H1 (cell line): ENCODE results near the gene ELOA. TPM values are rescaled to one million over a fixed set of nuclear protein-coding genes. Genes with fewer than 3 reads are reported as not detected.

ENCODE experiments used
- CTCF ChIA-PET: fragments of 300-600 bp; sonication (Branson Sonifier 250); formaldehyde crosslinking; loops from one replicate; lab custom pipeline; 2021; ENCODE audit not compliant: partially characterized antibody; lab: Charles Lee
- POLR2A ChIA-PET: fragments of 300-600 bp; sonication (Branson Sonifier 250); formaldehyde crosslinking; loops from one replicate; lab custom pipeline; 2021; ENCODE audit warnings: inconsistent platforms; ENCODE audit not compliant: partially characterized antibody; lab: Charles Lee
- DNase-seq, 2 experiments: peaks; one replicate each; pipeline versions ENCODE4 v3.0.0 to v3.0.0-alpha.2; 2010 to 2022; ENCODE audit warnings: low spot score in 2 of 2, low read depth in 1 of 2, mixed read lengths in 1 of 2
- FAIRE-seq: peaks from 2 replicates; lab custom pipeline; 2011; peaks lifted over from hg19 to GRCh38; lab: Jason Lieb, UNC
- H2AFZ ChIP-seq: 2 replicates; pipeline ENCODE4 v1.8.1; 2012; ENCODE audit warnings: low read length, inconsistent platforms
- H2AK5ac ChIP-seq: 2 replicates; pipeline ENCODE4 v1.6.1; 2013; ENCODE audit warnings: low read depth, low read length
- H2BK120ac ChIP-seq: replicated peaks from 2 replicates; pipeline ENCODE3; 2013; ENCODE audit warnings: low read depth, low read length, inconsistent platforms
- H2BK12ac ChIP-seq: 2 replicates; pipeline ENCODE4 v1.6.1; 2013; ENCODE audit warnings: low read depth, low read length
- H2BK15ac ChIP-seq: 2 replicates; pipeline ENCODE4 v1.6.1; 2013; ENCODE audit warnings: low read length
- H2BK20ac ChIP-seq: 2 replicates; pipeline ENCODE4 v1.6.1; 2013; ENCODE audit warnings: low read length
- H2BK5ac ChIP-seq: 2 replicates; pipeline ENCODE4 v1.6.1; 2013; ENCODE audit warnings: low read depth, low read length
- H3K14ac ChIP-seq: 2 replicates; pipeline ENCODE4 v1.6.1; 2013; ENCODE audit warnings: inconsistent platforms; ENCODE audit not compliant: insufficient read length
- H3K18ac ChIP-seq: 2 replicates; pipeline ENCODE4 v1.6.1; 2013; ENCODE audit warnings: low read length; ENCODE audit errors: extremely low read depth
- H3K23ac ChIP-seq: 2 replicates; pipeline ENCODE4 v1.6.1; 2013; ENCODE audit warnings: inconsistent platforms; ENCODE audit not compliant: insufficient read length
- H3K23me2 ChIP-seq: 2 replicates; pipeline ENCODE4 v1.6.1; 2013; ENCODE audit warnings: low read depth, low read length
- H3K27ac ChIP-seq: 2 replicates; pipeline ENCODE4 v1.6.1; 2011; ENCODE audit warnings: low read depth, low read length, inconsistent platforms
- H3K27me3 ChIP-seq, 4 experiments: replicated peaks in 1 of 4; 1 replicate in 1 of 4; 2 replicates in 3 of 4; pipeline versions ENCODE4 v1.6.1 to v1.8.1; 2011 to 2013; ENCODE audit warnings: low read length in 3 of 4, mild to moderate bottlenecking in 3 of 4, inconsistent platforms in 2 of 4, mixed read lengths in 2 of 4, moderate library complexity in 1 of 4; ENCODE audit not compliant: control insufficient read depth in 3 of 4, insufficient read depth in 3 of 4; ENCODE audit errors: extremely low read depth in 1 of 4
- H3K36me3 ChIP-seq, 4 experiments: 2 replicates each; pipeline versions ENCODE4 v1.6.1 to v1.8.1; 2011 to 2013; ENCODE audit warnings: mild to moderate bottlenecking in 4 of 4, low read length in 3 of 4, moderate library complexity in 2 of 4, control low read depth in 1 of 4, inconsistent platforms in 1 of 4; ENCODE audit not compliant: insufficient read depth in 4 of 4, control insufficient read depth in 2 of 4
- H3K4ac ChIP-seq: replicated peaks from 2 replicates; pipeline ENCODE3; 2013; ENCODE audit warnings: low read length, low read depth, mixed read lengths, inconsistent platforms; ENCODE audit not compliant: insufficient read length
- H3K4me1 ChIP-seq, 4 experiments: replicated peaks in 1 of 4; 1 replicate in 1 of 4; 2 replicates in 3 of 4; pipeline versions ENCODE4 v1.6.1 to v1.8.1; 2011 to 2013; ENCODE audit warnings: low read length in 3 of 4, inconsistent platforms in 2 of 4, mixed read lengths in 1 of 4; ENCODE audit not compliant: insufficient read depth in 4 of 4, control insufficient read depth in 3 of 4
- H3K4me2 ChIP-seq, 2 experiments: 2 replicates each; pipeline versions ENCODE4 v1.6.1 to v1.8.1; 2011 to 2013; ENCODE audit warnings: low read depth in 2 of 2, low read length in 2 of 2, control low read depth in 1 of 2, inconsistent platforms in 1 of 2, mild to moderate bottlenecking in 1 of 2; ENCODE audit not compliant: insufficient read depth in 1 of 2
- H3K4me3 ChIP-seq, 4 experiments: fragments of 200-600, 300-600 bp in 1 of 4; sonication (generic), shearing (Covaris generic), sonication (Bioruptor Twin) in 1 of 4; 2 replicates each; pipeline versions ENCODE4 v1.5.1 to v1.8.1; 2011 to 2016; ENCODE audit warnings: low read length in 4 of 4, low read depth in 3 of 4, control low read depth in 2 of 4, inconsistent platforms in 2 of 4, mild to moderate bottlenecking in 2 of 4, mixed read lengths in 1 of 4, moderate library complexity in 1 of 4; ENCODE audit not compliant: insufficient read depth in 2 of 4; ENCODE audit errors: extremely low read depth in 1 of 4
- H3K56ac ChIP-seq: replicated peaks from 2 replicates; pipeline ENCODE3; 2013; ENCODE audit warnings: low read depth, mild to moderate bottlenecking, mixed read lengths, low read length, inconsistent platforms; ENCODE audit not compliant: insufficient read length
- H3K79me1 ChIP-seq: 2 replicates; pipeline ENCODE4 v1.6.1; 2013; ENCODE audit warnings: low read depth, low read length, control low read depth
- H3K79me2 ChIP-seq, 2 experiments: 2 replicates each; pipeline versions ENCODE4 v1.6.1 to v1.8.1; 2012 to 2013; ENCODE audit warnings: low read length in 2 of 2, mild to moderate bottlenecking in 2 of 2, inconsistent platforms in 1 of 2; ENCODE audit not compliant: insufficient read depth in 2 of 2, control insufficient read depth in 1 of 2
- H3K9ac ChIP-seq, 4 experiments: replicated peaks in 1 of 4; 1 replicate in 1 of 4; 2 replicates in 3 of 4; pipeline versions ENCODE4 v1.6.1 to v1.8.1; 2011 to 2013; ENCODE audit warnings: low read depth in 3 of 4, low read length in 3 of 4, control low read depth in 2 of 4, mild to moderate bottlenecking in 2 of 4, moderate library complexity in 2 of 4, inconsistent platforms in 1 of 4; ENCODE audit errors: extremely low read depth in 1 of 4
- H3K9me3 ChIP-seq, 2 experiments: 2 replicates each; pipeline versions ENCODE4 v1.6.1 to v1.8.1; 2012 to 2013; ENCODE audit warnings: mild to moderate bottlenecking in 2 of 2, moderate library complexity in 2 of 2, control low read depth in 1 of 2, inconsistent platforms in 1 of 2, low read depth in 1 of 2, low read length in 1 of 2, mixed read lengths in 1 of 2; ENCODE audit not compliant: insufficient read depth in 2 of 2
- H4K20me1 ChIP-seq, 2 experiments: replicated peaks in 1 of 2; 2 replicates each; pipeline versions ENCODE3 to v1.8.1; 2011 to 2013; ENCODE audit warnings: inconsistent platforms in 2 of 2, low read length in 2 of 2, mild to moderate bottlenecking in 1 of 2; ENCODE audit not compliant: insufficient read depth in 2 of 2, control insufficient read depth in 1 of 2
- H4K5ac ChIP-seq: 2 replicates; pipeline ENCODE4 v1.6.1; 2013; ENCODE audit warnings: low read length, low read depth, mixed read lengths, inconsistent platforms; ENCODE audit not compliant: insufficient read length
- H4K8ac ChIP-seq: 2 replicates; pipeline ENCODE4 v1.8.0; 2013; ENCODE audit warnings: mild to moderate bottlenecking, moderate library complexity, low read length, inconsistent platforms; ENCODE audit not compliant: insufficient read depth; ENCODE audit errors: extremely low read depth
- H4K91ac ChIP-seq: replicated peaks from 2 replicates; pipeline ENCODE3; 2013; ENCODE audit warnings: low read length, mixed read lengths, inconsistent platforms; ENCODE audit not compliant: insufficient read length
- CHD1 ChIP-seq: IDR thresholded peaks from 2 replicates; pipeline ENCODE4 v1.6.1; 2012; ENCODE audit warnings: low read depth, low read length, improper control_type of control experiment
- JUN ChIP-seq: IDR thresholded peaks from 2 replicates; pipeline ENCODE4 v1.6.1; 2011; ENCODE audit warnings: low read depth, mild to moderate bottlenecking, improper control_type of control experiment, low read length
- KDM4A ChIP-seq: IDR thresholded peaks from one replicate; pipeline ENCODE4 v1.7.1; 2012; ENCODE audit warnings: low read depth, mild to moderate bottlenecking, moderate library complexity, low read length, inconsistent platforms; ENCODE audit not compliant: severe bottlenecking
- POLR2AphosphoS5 ChIP-seq: IDR thresholded peaks from 2 replicates; pipeline ENCODE4 v1.6.1; 2011; ENCODE audit warnings: low read depth, low read length
- POU5F1 ChIP-seq: IDR thresholded peaks from 2 replicates; pipeline ENCODE4 v1.6.1; 2011; ENCODE audit warnings: low read depth, mild to moderate bottlenecking, low read length, moderate library complexity
- RAD21 ChIP-seq, 2 experiments: IDR thresholded peaks in 1 of 2; conservative IDR thresholded peaks in 1 of 2; 2 replicates each; pipeline ENCODE4 v1.6.1; 2011; ENCODE audit warnings: low read depth in 2 of 2, low read length in 2 of 2, improper control_type of control experiment in 1 of 2, inconsistent platforms in 1 of 2, mild to moderate bottlenecking in 1 of 2, moderate library complexity in 1 of 2
- SAP30 ChIP-seq: fragments of 300-600 bp; sonication (generic); IDR thresholded peaks from 2 replicates; pipeline ENCODE4 v1.7.1; 2012; ENCODE audit warnings: low read length, moderate library complexity, mild to moderate bottlenecking, inconsistent platforms; ENCODE audit not compliant: insufficient read depth, insufficient replicate concordance
- SIRT6 ChIP-seq: IDR thresholded peaks from one replicate; pipeline ENCODE4 v1.7.1; 2012; ENCODE audit warnings: low read length, inconsistent platforms
- SIX5 ChIP-seq: IDR thresholded peaks from 2 replicates; pipeline ENCODE4 v1.6.1; 2011; ENCODE audit warnings: mild to moderate bottlenecking, low read depth, low read length
- SP1 ChIP-seq: IDR thresholded peaks from 2 replicates; pipeline ENCODE4 v1.6.1; 2011; ENCODE audit warnings: low read depth, low read length
- SP2 ChIP-seq: IDR thresholded peaks from 2 replicates; pipeline ENCODE4 v1.6.1; 2012; ENCODE audit warnings: mild to moderate bottlenecking, low read length, inconsistent platforms
- TAF7 ChIP-seq: optimal IDR thresholded peaks from 2 replicates; pipeline ENCODE3; 2011; ENCODE audit warnings: low read depth, mild to moderate bottlenecking, inconsistent platforms, low read length, moderate library complexity, borderline replicate concordance
- TBP ChIP-seq: IDR thresholded peaks from 2 replicates; pipeline ENCODE4 v1.6.1; 2011; ENCODE audit warnings: low read depth, low read length, improper control_type of control experiment
- WGBS, 2 experiments: shearing (Covaris generic) in 1 of 2; methylation state at CpG; one replicate each; pipeline versions ENCODE4 v1.1.6 to v1.1.7; 2013 to 2015; ENCODE audit warnings: low lambda C conversion rate in 2 of 2, mixed read lengths in 2 of 2, inconsistent platforms in 1 of 2, low coverage in 1 of 2, missing lambda C conversion rate in 1 of 2; ENCODE audit not compliant: insufficient replicate concordance in 2 of 2, insufficient coverage in 1 of 2, insufficient read length in 1 of 2; ENCODE audit errors: extremely low coverage in 1 of 2, missing lambda C conversion rate in 1 of 2; 5-methylcytosine and 5-hydroxymethylcytosine counted together
- polyA plus RNA-seq, 7 experiments: library from polyadenylated mRNA; depleted of rRNA in 3 of 7; stranded (reverse) in 5 of 7; unstranded in 2 of 7; fragments of >200 nt in 5 of 7; fragments of 200-250 nt in 2 of 7; gene quantifications; 1 replicate in 5 of 7; 2 replicates in 1 of 7; 4 replicates in 1 of 7; pipeline versions ENCODE4 v1.2.1 to v1.2.3, GENCODE V29; 2011 to 2013; ENCODE audit warnings: missing spikeins in 2 of 7, mixed read lengths in 2 of 7
- total RNA-seq: library from RNA; stranded (reverse); fragmentation: NEBNext Ultra II Directional; extraction: Animal tissue kit (Norgen Biotek cat#: 25700); gene quantifications from 2 replicates; pipeline ENCODE4 v1.2.1, GENCODE V29; 2021

Gene ELOA
- total and polyA plus RNA-seq, 2 of the 8 experiments (the other 6 are each of a cell fraction or from before 2014, with no cell fraction given) = 15.7 to 61.1 TPM

DNA sequence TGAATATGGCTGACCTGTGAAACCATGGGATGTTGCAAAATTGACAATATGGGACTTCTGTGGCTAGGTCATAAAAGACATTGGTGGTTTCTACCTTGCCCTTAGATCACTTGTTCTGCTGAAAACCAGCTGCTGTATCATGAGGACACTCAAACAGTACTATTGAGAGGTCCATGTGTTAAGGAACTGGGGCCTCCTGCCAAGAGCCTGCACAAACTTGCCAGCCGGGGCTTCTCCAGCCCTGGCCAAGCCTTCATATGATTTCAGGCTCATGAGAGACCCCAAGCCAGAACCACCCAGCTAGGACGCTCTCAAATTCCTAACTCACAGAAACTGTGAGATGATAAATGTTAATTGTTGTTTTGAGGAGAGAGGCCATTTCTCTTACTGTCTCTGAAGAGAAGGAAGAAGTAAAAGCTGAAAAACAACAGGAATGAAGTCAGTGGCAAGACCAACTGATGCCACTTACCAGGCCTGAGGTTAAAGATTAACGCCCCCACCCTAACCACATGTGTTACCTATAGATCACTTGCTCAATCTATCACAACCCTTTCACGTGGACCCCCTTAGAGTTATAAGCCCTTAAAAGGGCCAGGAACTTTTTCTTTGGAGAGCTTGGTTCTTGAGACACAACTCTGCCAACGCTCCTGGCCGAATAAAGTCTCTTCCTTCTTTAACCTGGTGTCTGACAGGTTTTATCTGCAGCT is 31.1 kb downstream of the ELOA start:
- Histone ChIP-seq H2AFZ (no peak overlapping the region), H2BK15ac (no peak overlapping the region), H3K4me2 (no peak overlapping the region), H4K20me1 (peaks cover 0 to 4% of the 10 kb centered on the region in 2 experiments), H3K27me3 (no peaks in the 10 kb centered on the region), H3K4me1 (peaks cover 0 to 4% (median 3%) of the 10 kb centered on the region in 4 experiments; a peak in 3 of 7 replicates), H3K27ac (no peak overlapping the region), H2BK12ac (no peak overlapping the region), H2BK5ac (no peak overlapping the region), H3K9me3 (no peaks in the 10 kb centered on the region), H3K36me3 (peaks cover 0 to 4% (median 0%) of the 10 kb centered on the region in 4 experiments; a peak in 1 of 8 replicates), H2BK20ac (no peak overlapping the region), H3K18ac (no peak overlapping the region), H3K23me2 (peaks cover 6% of the 10 kb centered on the region; the same call in 1 of the 2 replicates), H3K9ac (no peak overlapping the region), H3K4me3 (no peak overlapping the region), H3K14ac (no peak overlapping the region), H3K79me1 (0 out of 2 replicates have a peak, but pooled peaks cover 4% of the 10 kb centered on the region), H2AK5ac (no peak overlapping the region), H3K56ac (no peak overlapping the region), H2BK120ac (no peak overlapping the region), H4K8ac (no peak overlapping the region), H4K91ac (no peak overlapping the region), H3K79me2 (peaks cover 8 to 18% of the 10 kb centered on the region in 2 experiments), H4K5ac (no peak overlapping the region), H3K4ac (no peak overlapping the region), H3K23ac (no peak overlapping the region)
- ChIA-PET POLR2A (interaction anchor here (1.2 to 12.5 kb wide), 2 partner anchors 21 to 78 kb away, joined by 3 to 192 read pairs; partner anchors contain the start of genes GALE and LYPLA2), CTCF (interaction anchor here (0.9 to 1.8 kb wide), 11 partner anchors 9 to 142 kb away, joined by 3 to 5 read pairs (median 4); partner anchors contain the start of gene ELOA)
- WGBS, 2 experiments = 90% methylated on average over 6 of the region's 6 CpGs; no CpG with 5 or more reads in 1 of the 2 experiments
- DNase-seq = no peak
- no peak for FAIRE-seq
- TF ChIP-seq TAF7 = no peak
- no peak for TF ChIP-seq TBP
- TF ChIP-seq SP1 = no peak
- TF ChIP-seq JUN = no peak
- no peak for TF ChIP-seq CHD1
- no peak for TF ChIP-seq SIX5
- no peak for TF ChIP-seq SAP30
- no peak for TF ChIP-seq SIRT6
- no peak for TF ChIP-seq RAD21 (IDR thresholded peaks at IDR 0.05 in 1 of 2, conservative IDR thresholded peaks at IDR 0.05 in 1 of 2; ENCODE audit: low read depth in 2 of 2, low read length in 2 of 2)
- TF ChIP-seq POU5F1 = no peak
- TF ChIP-seq SP2 = no peak
- no peak for TF ChIP-seq KDM4A
- no peak for TF ChIP-seq POLR2AphosphoS5
